Endothelial cell (in vitro differentiated cells): Measurements from ENCODE around the gene CAPN13. TPM values are rescaled to one million over a fixed set of nuclear protein-coding genes. Genes with fewer than 3 reads are reported as not detected.

ENCODE experiments used
- DNase-seq: peaks from one replicate; pipeline ENCODE4 v3.0.0; 2021; ENCODE audit warnings: low spot score
- H3K27ac Mint-ChIP-seq: one replicate; pipeline ENCODE4 v1.8.0; 2021; ENCODE audit warnings: mixed read lengths, inconsistent platforms; ENCODE audit not compliant: unreplicated experiment
- H3K27me3 Mint-ChIP-seq: one replicate; pipeline ENCODE4 v1.8.0; 2021; ENCODE audit warnings: mild to moderate bottlenecking, moderate library complexity, mixed read lengths, inconsistent platforms; ENCODE audit not compliant: unreplicated experiment
- H3K36me3 Mint-ChIP-seq: one replicate; pipeline ENCODE4 v1.8.0; 2021; ENCODE audit warnings: mild to moderate bottlenecking, low read depth, mixed read lengths, inconsistent platforms; ENCODE audit not compliant: unreplicated experiment
- H3K4me1 Mint-ChIP-seq: one replicate; pipeline ENCODE4 v1.8.0; 2021; ENCODE audit warnings: mild to moderate bottlenecking, mixed read lengths, inconsistent platforms; ENCODE audit not compliant: unreplicated experiment
- H3K4me3 Mint-ChIP-seq: one replicate; pipeline ENCODE4 v1.8.0; 2021; ENCODE audit warnings: mild to moderate bottlenecking, mixed read lengths, inconsistent platforms; ENCODE audit not compliant: unreplicated experiment
- H3K9me3 Mint-ChIP-seq: one replicate; pipeline ENCODE4 v1.8.0; 2021; ENCODE audit warnings: mixed read lengths, inconsistent platforms; ENCODE audit not compliant: unreplicated experiment
- CTCF ChIP-seq: fragments of 200-600 bp; sonication (generic); IDR thresholded peaks from one replicate; pipeline ENCODE4 v1.5.0; 2021; ENCODE audit warnings: antibody characterized with exemption; ENCODE audit not compliant: unreplicated experiment
- total RNA-seq: library from RNA; stranded (reverse); fragmentation: NEBNext Ultra II Directional; extraction: Animal tissue kit (Norgen Biotek cat#: 25700); gene quantifications from one replicate; pipeline ENCODE4 v1.2.1, GENCODE V29; 2021; ENCODE audit not compliant: unreplicated experiment

Gene CAPN13
- total RNA-seq, 1 donor from 2014 or later: 0.44 TPM

- DNase-seq: no peak
- no peaks in the 10 kb centered on the region for H3K36me3 Mint-ChIP-seq
- no peaks in the 10 kb centered on the region for H3K4me1 Mint-ChIP-seq
- peaks cover 11% of the 10 kb centered on the region for H3K9me3 Mint-ChIP-seq
- no peak for TF ChIP-seq CTCF
- H3K27me3 Mint-ChIP-seq: no peaks in the 10 kb centered on the region
- H3K27ac Mint-ChIP-seq: no peak overlapping the region
- no peak overlapping the region for H3K4me3 Mint-ChIP-seq
Observed at GRCh38 chr2:30826481-30826880, 19.2 kb upstream of the CAPN13 start.

GRCh38 chr2:30823452-30823851 lies 16.2 kb upstream of the CAPN13 start:
- H3K9me3 Mint-ChIP-seq: peaks cover 4% of the 10 kb centered on the region
- H3K4me1 Mint-ChIP-seq: no peaks in the 10 kb centered on the region
- no peak for DNase-seq
- no peak overlapping the region for H3K27ac Mint-ChIP-seq
- H3K27me3 Mint-ChIP-seq: peaks cover 2% of the 10 kb centered on the region
- TF ChIP-seq CTCF: no peak
- no peaks in the 10 kb centered on the region for H3K36me3 Mint-ChIP-seq
- no peak overlapping the region for H3K4me3 Mint-ChIP-seq

- peaks cover 2% of the 10 kb centered on the region for H3K9me3 Mint-ChIP-seq
- no peak overlapping the region for H3K27ac Mint-ChIP-seq
- DNase-seq: no peak
- no peaks in the 10 kb centered on the region for H3K36me3 Mint-ChIP-seq
- H3K4me1 Mint-ChIP-seq: no peaks in the 10 kb centered on the region
- peaks cover 2% of the 10 kb centered on the region for H3K27me3 Mint-ChIP-seq
- no peak for TF ChIP-seq CTCF
- no peak overlapping the region for H3K4me3 Mint-ChIP-seq
Observed at GRCh38 chr2:30821960-30822359, 14.7 kb upstream of the CAPN13 start.

- Mint-ChIP-seq H3K27ac (no peak overlapping the region), H3K27me3 (peaks cover 2% of the 10 kb centered on the region), H3K4me3 (no peak overlapping the region), H3K9me3 (no peaks in the 10 kb centered on the region), H3K4me1 (no peaks in the 10 kb centered on the region), H3K36me3 (no peaks in the 10 kb centered on the region)
- DNase-seq: no peak
- TF ChIP-seq CTCF: no peak
Observed at GRCh38 chr2:30820381-30821055, 13.3 kb upstream of the CAPN13 start.

GRCh38 chr2:30809938-30810337 lies 2.7 kb upstream of the CAPN13 start:
- H3K4me1 Mint-ChIP-seq: no peaks in the 10 kb centered on the region
- H3K27ac Mint-ChIP-seq: no peak overlapping the region
- TF ChIP-seq CTCF: no peak
- H3K4me3 Mint-ChIP-seq: no peak overlapping the region
- H3K36me3 Mint-ChIP-seq: no peaks in the 10 kb centered on the region
- no peak for DNase-seq
- no peaks in the 10 kb centered on the region for H3K27me3 Mint-ChIP-seq
- H3K9me3 Mint-ChIP-seq: no peaks in the 10 kb centered on the region
